HEK293 (cell line): ENCODE measurements around the gene SYNGR1.

Source experiments
- FEZF1 ChIP-seq: fragments of 450-650 bp; formaldehyde crosslinking; IDR thresholded peaks from 2 replicates; pipeline ENCODE4 v1.5.1; 2016; ENCODE audit warnings: missing biosample characterization, missing genetic modification characterization
- IKZF3 ChIP-seq: fragments of 450-650 bp; IDR thresholded peaks from 2 replicates; pipeline ENCODE4 v1.5.0; 2018; ENCODE audit warnings: missing biosample characterization, mild to moderate bottlenecking, missing genetic modification characterization, moderate library complexity
- INSM2 ChIP-seq: fragments of 450-650 bp; formaldehyde crosslinking; IDR thresholded peaks from 2 replicates; pipeline ENCODE4 v1.5.1; 2016; ENCODE audit warnings: missing biosample characterization, missing genetic modification characterization
- KLF16 ChIP-seq: fragments of 450-650 bp; formaldehyde crosslinking; IDR thresholded peaks from 2 replicates; pipeline ENCODE4 v1.5.1; 2017; ENCODE audit warnings: missing biosample characterization, missing genetic modification characterization
- KLF8 ChIP-seq: fragments of 450-650 bp; formaldehyde crosslinking; IDR thresholded peaks from 2 replicates; pipeline ENCODE4 v1.5.1; 2016; ENCODE audit warnings: missing biosample characterization, missing genetic modification characterization
- MYNN ChIP-seq: fragments of 450-650 bp; formaldehyde crosslinking; IDR thresholded peaks from 2 replicates; pipeline ENCODE4 v1.5.1; 2016; ENCODE audit warnings: missing biosample characterization, missing genetic modification characterization, borderline replicate concordance
- SCRT2 ChIP-seq: fragments of 450-650 bp; formaldehyde crosslinking; IDR thresholded peaks from 2 replicates; pipeline ENCODE4 v1.5.1; 2016; ENCODE audit warnings: missing biosample characterization, missing genetic modification characterization
- SETDB1 ChIP-seq: IDR thresholded peaks from one replicate; pipeline ENCODE4 v1.6.1; 2017; ENCODE audit warnings: mild to moderate bottlenecking, low read length, moderate library complexity, mixed read lengths; ENCODE audit not compliant: insufficient read length
- SP2 ChIP-seq: fragments of 450-650 bp; formaldehyde crosslinking; IDR thresholded peaks from 2 replicates; pipeline ENCODE4 v1.5.1; 2016; ENCODE audit warnings: missing biosample characterization, missing genetic modification characterization
- SP3 ChIP-seq: fragments of 450-650 bp; formaldehyde crosslinking; IDR thresholded peaks from 2 replicates; pipeline ENCODE4 v1.5.1; 2016; ENCODE audit warnings: missing biosample characterization, missing genetic modification characterization
- ZBTB44 ChIP-seq: fragments of 450-650 bp; IDR thresholded peaks from 2 replicates; pipeline ENCODE4 v1.5.1; 2018; ENCODE audit warnings: missing biosample characterization, mild to moderate bottlenecking, missing genetic modification characterization
- ZFP37 ChIP-seq: fragments of 450-650 bp; formaldehyde crosslinking; IDR thresholded peaks from 2 replicates; pipeline ENCODE4 v1.5.1; 2016; ENCODE audit warnings: missing biosample characterization, missing genetic modification characterization
- ZNF10 ChIP-seq: fragments of 450-650 bp; formaldehyde crosslinking; IDR thresholded peaks from 2 replicates; pipeline ENCODE4 v1.5.1; 2017; ENCODE audit warnings: missing biosample characterization, missing genetic modification characterization
- ZNF169 ChIP-seq: fragments of 450-650 bp; formaldehyde crosslinking; IDR thresholded peaks from 2 replicates; pipeline ENCODE4 v1.5.1; 2016; ENCODE audit warnings: missing biosample characterization, missing genetic modification characterization
- ZNF223 ChIP-seq: fragments of 450-650 bp; formaldehyde crosslinking; IDR thresholded peaks from 2 replicates; pipeline ENCODE4 v1.5.1; 2016; ENCODE audit warnings: missing biosample characterization, missing genetic modification characterization
- ZNF239 ChIP-seq: fragments of 450-650 bp; formaldehyde crosslinking; IDR thresholded peaks from 2 replicates; pipeline ENCODE4 v1.5.1; 2016; ENCODE audit warnings: missing biosample characterization, missing genetic modification characterization
- ZNF37A ChIP-seq: fragments of 450-650 bp; IDR thresholded peaks from 2 replicates; pipeline ENCODE4 v1.5.1; 2018; ENCODE audit warnings: missing biosample characterization, missing genetic modification characterization
- ZNF391 ChIP-seq: fragments of 450-650 bp; formaldehyde crosslinking; IDR thresholded peaks from 2 replicates; pipeline ENCODE4 v1.5.1; 2016; ENCODE audit warnings: low read depth, missing biosample characterization, missing genetic modification characterization, borderline replicate concordance
- ZNF433 ChIP-seq: fragments of 450-650 bp; formaldehyde crosslinking; IDR thresholded peaks from 2 replicates; pipeline ENCODE4 v1.5.1; 2016; ENCODE audit warnings: missing biosample characterization, missing genetic modification characterization, low read depth
- ZNF544 ChIP-seq: fragments of 450-650 bp; formaldehyde crosslinking; IDR thresholded peaks from 2 replicates; pipeline ENCODE4 v1.5.0; 2017; ENCODE audit warnings: missing biosample characterization, missing genetic modification characterization
- ZNF701 ChIP-seq: fragments of 450-650 bp; formaldehyde crosslinking; IDR thresholded peaks from 2 replicates; pipeline ENCODE4 v1.5.1; 2016; ENCODE audit warnings: missing biosample characterization, missing genetic modification characterization
- TF ChIP-seq, protein P1 (sequence below): fragments of 450-650 bp; formaldehyde crosslinking; IDR thresholded peaks from 2 replicates; pipeline ENCODE4 v1.5.1; 2016; ENCODE audit warnings: missing biosample characterization, missing genetic modification characterization, borderline replicate concordance
- TF ChIP-seq, protein P2 (sequence below): fragments of 450-650 bp; formaldehyde crosslinking; IDR thresholded peaks from 2 replicates; pipeline ENCODE4 v1.5.1; 2017; ENCODE audit warnings: missing biosample characterization, missing genetic modification characterization
- TF ChIP-seq, protein P3 (sequence below): fragments of 450-650 bp; formaldehyde crosslinking; IDR thresholded peaks from 2 replicates; pipeline ENCODE4 v1.5.1; 2016; ENCODE audit warnings: missing biosample characterization, missing genetic modification characterization
- TF ChIP-seq, protein P4 (sequence below): fragments of 450-650 bp; formaldehyde crosslinking; IDR thresholded peaks from 2 replicates; pipeline ENCODE4 v1.5.1; 2016; ENCODE audit warnings: missing biosample characterization, missing genetic modification characterization

SYNGR1 gene

GRCh38 chr22:39319284-39320022 lies 30.3 kb upstream of the SYNGR1 start, which contains the start of gene RPL3 (continued):
- TF ChIP-seq, protein P1, sequence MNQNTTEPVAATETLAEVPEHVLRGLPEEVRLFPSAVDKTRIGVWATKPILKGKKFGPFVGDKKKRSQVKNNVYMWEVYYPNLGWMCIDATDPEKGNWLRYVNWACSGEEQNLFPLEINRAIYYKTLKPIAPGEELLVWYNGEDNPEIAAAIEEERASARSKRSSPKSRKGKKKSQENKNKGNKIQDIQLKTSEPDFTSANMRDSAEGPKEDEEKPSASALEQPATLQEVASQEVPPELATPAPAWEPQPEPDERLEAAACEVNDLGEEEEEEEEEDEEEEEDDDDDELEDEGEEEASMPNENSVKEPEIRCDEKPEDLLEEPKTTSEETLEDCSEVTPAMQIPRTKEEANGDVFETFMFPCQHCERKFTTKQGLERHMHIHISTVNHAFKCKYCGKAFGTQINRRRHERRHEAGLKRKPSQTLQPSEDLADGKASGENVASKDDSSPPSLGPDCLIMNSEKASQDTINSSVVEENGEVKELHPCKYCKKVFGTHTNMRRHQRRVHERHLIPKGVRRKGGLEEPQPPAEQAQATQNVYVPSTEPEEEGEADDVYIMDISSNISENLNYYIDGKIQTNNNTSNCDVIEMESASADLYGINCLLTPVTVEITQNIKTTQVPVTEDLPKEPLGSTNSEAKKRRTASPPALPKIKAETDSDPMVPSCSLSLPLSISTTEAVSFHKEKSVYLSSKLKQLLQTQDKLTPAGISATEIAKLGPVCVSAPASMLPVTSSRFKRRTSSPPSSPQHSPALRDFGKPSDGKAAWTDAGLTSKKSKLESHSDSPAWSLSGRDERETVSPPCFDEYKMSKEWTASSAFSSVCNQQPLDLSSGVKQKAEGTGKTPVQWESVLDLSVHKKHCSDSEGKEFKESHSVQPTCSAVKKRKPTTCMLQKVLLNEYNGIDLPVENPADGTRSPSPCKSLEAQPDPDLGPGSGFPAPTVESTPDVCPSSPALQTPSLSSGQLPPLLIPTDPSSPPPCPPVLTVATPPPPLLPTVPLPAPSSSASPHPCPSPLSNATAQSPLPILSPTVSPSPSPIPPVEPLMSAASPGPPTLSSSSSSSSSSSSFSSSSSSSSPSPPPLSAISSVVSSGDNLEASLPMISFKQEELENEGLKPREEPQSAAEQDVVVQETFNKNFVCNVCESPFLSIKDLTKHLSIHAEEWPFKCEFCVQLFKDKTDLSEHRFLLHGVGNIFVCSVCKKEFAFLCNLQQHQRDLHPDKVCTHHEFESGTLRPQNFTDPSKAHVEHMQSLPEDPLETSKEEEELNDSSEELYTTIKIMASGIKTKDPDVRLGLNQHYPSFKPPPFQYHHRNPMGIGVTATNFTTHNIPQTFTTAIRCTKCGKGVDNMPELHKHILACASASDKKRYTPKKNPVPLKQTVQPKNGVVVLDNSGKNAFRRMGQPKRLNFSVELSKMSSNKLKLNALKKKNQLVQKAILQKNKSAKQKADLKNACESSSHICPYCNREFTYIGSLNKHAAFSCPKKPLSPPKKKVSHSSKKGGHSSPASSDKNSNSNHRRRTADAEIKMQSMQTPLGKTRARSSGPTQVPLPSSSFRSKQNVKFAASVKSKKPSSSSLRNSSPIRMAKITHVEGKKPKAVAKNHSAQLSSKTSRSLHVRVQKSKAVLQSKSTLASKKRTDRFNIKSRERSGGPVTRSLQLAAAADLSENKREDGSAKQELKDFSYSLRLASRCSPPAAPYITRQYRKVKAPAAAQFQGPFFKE, result no peak
- TF ChIP-seq ZBTB44 (tag by site-specific recombination) (peak; percentile 3; the same call in 1 of the 2 replicates), ZFP37 (peak; percentile 93), ZNF433 (no peak), INSM2 (tag by site-specific recombination) (peak; percentile 60; the same call in 1 of the 2 replicates), SETDB1 (no peak), FEZF1 (tag by site-specific recombination) (0 out of 2 replicates have a peak, but pooled peaks have one; percentile 6), ZNF37A (tag by site-specific recombination) (no peak), KLF16 (tag by site-specific recombination) (peak; percentile 87), ZNF239 (tag by site-specific recombination) (no peak), SP3 (tag by site-specific recombination) (peak; percentile 93), SCRT2 (tag by site-specific recombination) (peak; percentile 31; the same call in 1 of the 2 replicates), MYNN (tag by site-specific recombination) (no peak), ZNF223 (no peak), IKZF3 (tag by site-specific recombination) (no peak), ZNF169 (tag by site-specific recombination) (no peak), ZNF10 (tag by site-specific recombination) (no peak; the same call in 1 of the 2 replicates), KLF8 (tag by site-specific recombination) (peak; percentile 85), ZNF544 (tag by site-specific recombination) (no peak), SP2 (peak; percentile 86), ZNF701 (no peak), ZNF391 (tag by site-specific recombination) (peak; percentile 91; the same call in 1 of the 2 replicates)
- TF ChIP-seq, protein P2, sequence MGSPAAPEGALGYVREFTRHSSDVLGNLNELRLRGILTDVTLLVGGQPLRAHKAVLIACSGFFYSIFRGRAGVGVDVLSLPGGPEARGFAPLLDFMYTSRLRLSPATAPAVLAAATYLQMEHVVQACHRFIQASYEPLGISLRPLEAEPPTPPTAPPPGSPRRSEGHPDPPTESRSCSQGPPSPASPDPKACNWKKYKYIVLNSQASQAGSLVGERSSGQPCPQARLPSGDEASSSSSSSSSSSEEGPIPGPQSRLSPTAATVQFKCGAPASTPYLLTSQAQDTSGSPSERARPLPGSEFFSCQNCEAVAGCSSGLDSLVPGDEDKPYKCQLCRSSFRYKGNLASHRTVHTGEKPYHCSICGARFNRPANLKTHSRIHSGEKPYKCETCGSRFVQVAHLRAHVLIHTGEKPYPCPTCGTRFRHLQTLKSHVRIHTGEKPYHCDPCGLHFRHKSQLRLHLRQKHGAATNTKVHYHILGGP, result no peak
- TF ChIP-seq, protein P3, sequence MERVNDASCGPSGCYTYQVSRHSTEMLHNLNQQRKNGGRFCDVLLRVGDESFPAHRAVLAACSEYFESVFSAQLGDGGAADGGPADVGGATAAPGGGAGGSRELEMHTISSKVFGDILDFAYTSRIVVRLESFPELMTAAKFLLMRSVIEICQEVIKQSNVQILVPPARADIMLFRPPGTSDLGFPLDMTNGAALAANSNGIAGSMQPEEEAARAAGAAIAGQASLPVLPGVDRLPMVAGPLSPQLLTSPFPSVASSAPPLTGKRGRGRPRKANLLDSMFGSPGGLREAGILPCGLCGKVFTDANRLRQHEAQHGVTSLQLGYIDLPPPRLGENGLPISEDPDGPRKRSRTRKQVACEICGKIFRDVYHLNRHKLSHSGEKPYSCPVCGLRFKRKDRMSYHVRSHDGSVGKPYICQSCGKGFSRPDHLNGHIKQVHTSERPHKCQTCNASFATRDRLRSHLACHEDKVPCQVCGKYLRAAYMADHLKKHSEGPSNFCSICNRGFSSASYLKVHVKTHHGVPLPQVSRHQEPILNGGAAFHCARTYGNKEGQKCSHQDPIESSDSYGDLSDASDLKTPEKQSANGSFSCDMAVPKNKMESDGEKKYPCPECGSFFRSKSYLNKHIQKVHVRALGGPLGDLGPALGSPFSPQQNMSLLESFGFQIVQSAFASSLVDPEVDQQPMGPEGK (tag by site-specific recombination), result peak; percentile 96
- TF ChIP-seq, protein P4, sequence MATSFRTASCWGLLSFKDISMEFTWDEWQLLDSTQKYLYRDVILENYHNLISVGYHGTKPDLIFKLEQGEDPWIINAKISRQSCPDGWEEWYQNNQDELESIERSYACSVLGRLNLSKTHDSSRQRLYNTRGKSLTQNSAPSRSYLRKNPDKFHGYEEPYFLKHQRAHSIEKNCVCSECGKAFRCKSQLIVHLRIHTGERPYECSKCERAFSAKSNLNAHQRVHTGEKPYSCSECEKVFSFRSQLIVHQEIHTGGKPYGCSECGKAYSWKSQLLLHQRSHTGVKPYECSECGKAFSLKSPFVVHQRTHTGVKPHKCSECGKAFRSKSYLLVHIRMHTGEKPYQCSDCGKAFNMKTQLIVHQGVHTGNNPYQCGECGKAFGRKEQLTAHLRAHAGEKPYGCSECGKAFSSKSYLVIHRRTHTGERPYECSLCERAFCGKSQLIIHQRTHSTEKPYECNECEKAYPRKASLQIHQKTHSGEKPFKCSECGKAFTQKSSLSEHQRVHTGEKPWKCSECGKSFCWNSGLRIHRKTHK (tag by site-specific recombination), result no peak
